ENCODE results near the gene TCF4.

DNA sequence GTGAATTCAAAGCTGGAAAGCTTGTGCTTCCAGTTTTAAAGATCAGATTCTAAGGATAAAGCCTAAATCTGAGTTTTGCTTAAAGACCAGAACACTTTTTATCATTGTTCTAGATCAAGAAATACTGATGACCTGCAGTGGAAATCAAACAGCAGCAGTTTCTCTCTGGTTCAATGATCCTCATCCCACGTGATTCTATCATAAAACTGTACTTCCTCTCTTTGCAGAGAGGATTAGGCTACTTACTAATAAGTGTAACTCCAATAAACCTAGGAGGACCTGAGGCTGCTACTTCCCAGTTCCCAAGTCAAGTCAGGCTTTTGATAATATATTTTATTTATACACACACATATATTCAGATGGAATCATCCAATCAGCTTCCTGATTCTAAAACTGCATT, 81.9 kb downstream of the TCF4 start:
- no peak for TF ChIP-seq EZH2 (IDR thresholded peaks at IDR 0.05; ENCODE audit: insufficient read depth, low read length)
- no peak for TF ChIP-seq CTCF (IDR thresholded peaks at IDR 0.05; ENCODE audit: insufficient read depth, low read depth, low read length)
